ENCODE measurements around the gene MYO1E.

GRCh38 chr15:59346951-59347350 lies 25.7 kb downstream of the MYO1E start:
- TF ChIP-seq EZH2 (IDR thresholded peaks at IDR 0.05) (no peak), POLR2AphosphoS5 (IDR thresholded peaks at IDR 0.05; ENCODE audit: borderline replicate concordance, low read depth, low read length) (no peak), FOXP2 (optimal IDR thresholded peaks at IDR 0.05; ENCODE audit: control extremely low read depth, extremely low read length, insufficient read depth) (no peak)
